ENCODE data around the gene SCAP.

DNA sequence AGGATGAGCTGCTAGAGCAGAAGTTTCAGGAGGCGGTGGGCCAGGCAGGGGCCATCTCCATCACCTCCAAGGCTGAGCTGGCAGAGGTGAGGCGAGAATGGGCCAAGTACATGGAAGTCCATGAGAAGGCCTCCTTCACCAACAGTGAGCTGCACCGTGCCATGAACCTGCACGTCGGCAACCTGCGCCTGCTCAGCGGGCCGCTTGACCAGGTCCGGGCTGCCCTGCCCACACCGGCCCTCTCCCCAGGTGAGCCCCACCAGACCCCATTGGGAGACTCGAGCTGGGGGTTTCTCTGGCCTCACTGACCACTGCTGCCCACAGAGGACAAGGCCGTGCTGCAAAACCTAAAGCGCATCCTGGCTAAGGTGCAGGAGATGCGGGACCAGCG lies 66.9 kb downstream of the SCAP start:
- TF ChIP-seq, protein P1, sequence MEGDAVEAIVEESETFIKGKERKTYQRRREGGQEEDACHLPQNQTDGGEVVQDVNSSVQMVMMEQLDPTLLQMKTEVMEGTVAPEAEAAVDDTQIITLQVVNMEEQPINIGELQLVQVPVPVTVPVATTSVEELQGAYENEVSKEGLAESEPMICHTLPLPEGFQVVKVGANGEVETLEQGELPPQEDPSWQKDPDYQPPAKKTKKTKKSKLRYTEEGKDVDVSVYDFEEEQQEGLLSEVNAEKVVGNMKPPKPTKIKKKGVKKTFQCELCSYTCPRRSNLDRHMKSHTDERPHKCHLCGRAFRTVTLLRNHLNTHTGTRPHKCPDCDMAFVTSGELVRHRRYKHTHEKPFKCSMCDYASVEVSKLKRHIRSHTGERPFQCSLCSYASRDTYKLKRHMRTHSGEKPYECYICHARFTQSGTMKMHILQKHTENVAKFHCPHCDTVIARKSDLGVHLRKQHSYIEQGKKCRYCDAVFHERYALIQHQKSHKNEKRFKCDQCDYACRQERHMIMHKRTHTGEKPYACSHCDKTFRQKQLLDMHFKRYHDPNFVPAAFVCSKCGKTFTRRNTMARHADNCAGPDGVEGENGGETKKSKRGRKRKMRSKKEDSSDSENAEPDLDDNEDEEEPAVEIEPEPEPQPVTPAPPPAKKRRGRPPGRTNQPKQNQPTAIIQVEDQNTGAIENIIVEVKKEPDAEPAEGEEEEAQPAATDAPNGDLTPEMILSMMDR (IDR thresholded peaks at IDR 0.05; ENCODE audit: insufficient read depth, low read length, poor library complexity, severe bottlenecking): no peak
- TF ChIP-seq EZH2phosphoT487 (conservative IDR thresholded peaks at IDR 0.05; ENCODE audit: low read length): no peak
